Parathyroid adenoma (tissue), 2 donors: Measurements from ENCODE around the gene SYTL5.

ENCODE experiments used
- H2AFZ ChIP-seq: fragments of 300-600 bp; sonication (generic); one replicate; pipeline ENCODE4 v1.7.0; 2017; ENCODE audit warnings: antibody characterized with exemption, mild to moderate bottlenecking
- H3K27ac ChIP-seq: fragments of 300-600 bp; sonication (generic); one replicate; pipeline ENCODE4 v1.7.0; 2017
- H3K27me3 ChIP-seq: fragments of 300-600 bp; sonication (generic); one replicate; pipeline ENCODE4 v1.7.0; 2017; ENCODE audit warnings: low read length; ENCODE audit not compliant: control insufficient read depth, insufficient read depth
- H3K36me3 ChIP-seq: fragments of 300-600 bp; sonication (generic); one replicate; pipeline ENCODE4 v1.7.0; 2017; ENCODE audit warnings: low read length; ENCODE audit not compliant: control insufficient read depth, insufficient read depth
- H3K4me1 ChIP-seq: fragments of 300-600 bp; sonication (generic); one replicate; pipeline ENCODE4 v1.7.0; 2017; ENCODE audit warnings: control low read depth
- H3K4me2 ChIP-seq: fragments of 300-600 bp; sonication (generic); one replicate; pipeline ENCODE4 v1.7.0; 2017; ENCODE audit warnings: low read length
- H3K4me3 ChIP-seq: fragments of 300-600 bp; sonication (generic); one replicate; pipeline ENCODE4 v1.7.0; 2017; ENCODE audit warnings: low read depth, low read length
- H3K79me2 ChIP-seq: fragments of 300-600 bp; sonication (generic); one replicate; pipeline ENCODE4 v1.7.0; 2017; ENCODE audit warnings: control low read depth
- H3K9ac ChIP-seq: fragments of 300-600 bp; sonication (generic); one replicate; pipeline ENCODE4 v1.7.0; 2017; ENCODE audit warnings: mild to moderate bottlenecking
- H3K9me3 ChIP-seq: fragments of 300-600 bp; sonication (generic); one replicate; pipeline ENCODE4 v1.7.0; 2017; ENCODE audit warnings: low read length; ENCODE audit not compliant: control insufficient read depth
- CTCF ChIP-seq: fragments of 300-600 bp; sonication (generic); IDR thresholded peaks from one replicate; pipeline ENCODE4 v1.7.0; 2017; ENCODE audit warnings: antibody characterized with exemption, mild to moderate bottlenecking
- donor health status: primary hyperparathyroidism.

The SYTL5 gene

GRCh38 chrX:38066934-38067333, 60.6 kb downstream of the SYTL5 start:
- Histone ChIP-seq H3K4me1 (no peaks in the 10 kb centered on the region), H3K79me2 (no peaks in the 10 kb centered on the region), H3K27me3 (no peaks in the 10 kb centered on the region), H3K36me3 (no peaks in the 10 kb centered on the region), H3K4me2 (no peak overlapping the region), H3K27ac (no peak overlapping the region), H2AFZ (no peak overlapping the region), H3K9ac (no peak overlapping the region), H3K9me3 (no peaks in the 10 kb centered on the region), H3K4me3 (no peak overlapping the region)
- no peak for TF ChIP-seq CTCF

GRCh38 chrX:38069273-38069672, 62.9 kb downstream of the SYTL5 start:
- H3K4me1 ChIP-seq: no peaks in the 10 kb centered on the region
- H3K79me2 ChIP-seq: no peaks in the 10 kb centered on the region
- no peaks in the 10 kb centered on the region for H3K27me3 ChIP-seq
- TF ChIP-seq CTCF: no peak
- H3K36me3 ChIP-seq: no peaks in the 10 kb centered on the region
- no peak overlapping the region for H2AFZ ChIP-seq
- no peak overlapping the region for H3K9ac ChIP-seq
- no peak overlapping the region for H3K4me3 ChIP-seq
- no peaks in the 10 kb centered on the region for H3K9me3 ChIP-seq
- H3K4me2 ChIP-seq: no peak overlapping the region
- H3K27ac ChIP-seq: no peak overlapping the region

- Histone ChIP-seq H3K79me2 (no peaks in the 10 kb centered on the region), H2AFZ (no peak overlapping the region), H3K27me3 (no peaks in the 10 kb centered on the region)
These were observed 63.6 kb downstream of the SYTL5 start for GRCh38 chrX:38069991-38070390.

GRCh38 chrX:38079463-38079862, 73.1 kb downstream of the SYTL5 start:
- H3K27me3 ChIP-seq: no peaks in the 10 kb centered on the region
- no peaks in the 10 kb centered on the region for H3K4me1 ChIP-seq
- no peaks in the 10 kb centered on the region for H3K9me3 ChIP-seq
- H3K4me2 ChIP-seq: no peak overlapping the region
- H3K36me3 ChIP-seq: no peaks in the 10 kb centered on the region
- H3K79me2 ChIP-seq: no peaks in the 10 kb centered on the region
- no peak overlapping the region for H2AFZ ChIP-seq
- H3K27ac ChIP-seq: no peak overlapping the region
- no peak for TF ChIP-seq CTCF
- no peak overlapping the region for H3K9ac ChIP-seq
- H3K4me3 ChIP-seq: no peak overlapping the region

More at GRCh38 chrX:38069991-38070390, 63.6 kb downstream of the SYTL5 start:
- no peaks in the 10 kb centered on the region for H3K4me1 ChIP-seq
- TF ChIP-seq CTCF: no peak
- no peak overlapping the region for H3K27ac ChIP-seq
- no peaks in the 10 kb centered on the region for H3K36me3 ChIP-seq
- no peak overlapping the region for H3K4me3 ChIP-seq
- no peak overlapping the region for H3K4me2 ChIP-seq
- H3K9me3 ChIP-seq: no peaks in the 10 kb centered on the region
- no peak overlapping the region for H3K9ac ChIP-seq

GRCh38 chrX:38080808-38081207, 74.5 kb downstream of the SYTL5 start:
- Histone ChIP-seq H3K4me1 (no peaks in the 10 kb centered on the region), H3K27me3 (no peaks in the 10 kb centered on the region), H2AFZ (no peak overlapping the region), H3K4me2 (no peak overlapping the region), H3K79me2 (no peaks in the 10 kb centered on the region), H3K9ac (no peak overlapping the region), H3K36me3 (no peaks in the 10 kb centered on the region), H3K9me3 (no peaks in the 10 kb centered on the region), H3K27ac (no peak overlapping the region), H3K4me3 (no peak overlapping the region)
- no peak for TF ChIP-seq CTCF
